Measurements from ENCODE around the gene PROC.

Gene PROC

GRCh38 chr2:127386764-127387654 is 31.2 kb upstream of the PROC start:
- H3K4me3 ChIP-seq (ENCODE audit: low read depth, low read length), result peak overlapping the region; percentile 63
- no peak for TF ChIP-seq CTCF (IDR thresholded peaks at IDR 0.05; ENCODE audit: insufficient read depth, low read depth, low read length, missing control alignments)
- DNase-seq (ENCODE audit: low read depth), result peak; percentile 96

GRCh38 chr2:127387655-127388422 is 30.4 kb upstream of the PROC start, which contains the start of gene MAP3K2:
TSS of gene MAP3K2 (minus strand) at chr2:127387975. CDS start at chr2:127343129, 44,846 bp downstream.
- no peak for TF ChIP-seq CTCF (IDR thresholded peaks at IDR 0.05; ENCODE audit: insufficient read depth, low read depth, low read length, missing control alignments)
- DNase-seq (ENCODE audit: low read depth), result peak; percentile 97
- H3K4me3 ChIP-seq (ENCODE audit: low read depth, low read length), result peak within 1 kb of the TSS; percentile 75

GRCh38 chr2:127388423-127389164 is 29.6 kb upstream of the PROC start:
- peak overlapping the region; percentile 75 for H3K4me3 ChIP-seq (ENCODE audit: low read depth, low read length)
- TF ChIP-seq CTCF (IDR thresholded peaks at IDR 0.05; ENCODE audit: insufficient read depth, low read depth, low read length, missing control alignments), result no peak
- DNase-seq (ENCODE audit: low read depth), result peak; percentile 76

GRCh38 chr2:127389778-127390435 is 28.3 kb upstream of the PROC start:
- TF ChIP-seq CTCF (IDR thresholded peaks at IDR 0.05; ENCODE audit: insufficient read depth, low read depth, low read length, missing control alignments), result no peak
- no peak overlapping the region for H3K4me3 ChIP-seq (ENCODE audit: low read depth, low read length)

GRCh38 chr2:127392133-127392827 is 25.9 kb upstream of the PROC start:
- no peak for TF ChIP-seq CTCF (IDR thresholded peaks at IDR 0.05; ENCODE audit: insufficient read depth, low read depth, low read length, missing control alignments)
- H3K4me3 ChIP-seq (ENCODE audit: low read depth, low read length), result no peak overlapping the region
- DNase-seq (ENCODE audit: low read depth), result no peak

More at GRCh38 chr2:127389778-127390435, 28.3 kb upstream of the PROC start:
- DNase-seq (ENCODE audit: low read depth), result peak; percentile 66
